DOHH2 (cell line): ENCODE data around the gene ENDOV.
"Not testable (repeated sequence)": the region's sequence is repeated elsewhere in the genome, so short reads cannot be mapped to it uniquely, and the experiment has no call there.

Experiments used
- H3F3A ChIP-seq: fragments of 200-600 bp; sonication (generic), shearing (Covaris generic); 2 replicates; pipeline ENCODE4 v1.6.0; 2016; ENCODE audit warnings: antibody characterized with exemption, mild to moderate bottlenecking; ENCODE audit not compliant: control insufficient read depth, insufficient read depth
- H3K27ac ChIP-seq: fragments of 200-600 bp; sonication (generic); 2 replicates; pipeline ENCODE4 v1.5.1; 2014; ENCODE audit warnings: low read depth, mild to moderate bottlenecking, low read length, moderate library complexity
- H3K27me3 ChIP-seq: fragments of 200-600 bp; sonication (generic); 2 replicates; pipeline ENCODE4 v1.6.1; 2014; ENCODE audit warnings: mild to moderate bottlenecking, low read length, mixed read lengths; ENCODE audit not compliant: control insufficient read depth
- H3K36me3 ChIP-seq: fragments of 200-600 bp; sonication (generic); 2 replicates; pipeline ENCODE4 v1.6.1; 2014; ENCODE audit warnings: mild to moderate bottlenecking, low read length, moderate library complexity, mixed read lengths; ENCODE audit not compliant: control insufficient read depth
- H3K4me1 ChIP-seq: fragments of 200-600 bp; sonication (generic); 2 replicates; pipeline ENCODE4 v1.6.1; 2014; ENCODE audit warnings: mild to moderate bottlenecking, low read length, mixed read lengths; ENCODE audit not compliant: control insufficient read depth
- H3K4me2 ChIP-seq: fragments of 200-600 bp; sonication (generic); 2 replicates; pipeline ENCODE4 v1.6.0; 2014; ENCODE audit warnings: mild to moderate bottlenecking, low read length, moderate library complexity
- H3K4me3 ChIP-seq: fragments of 200-600 bp; sonication (generic); 2 replicates; pipeline ENCODE4 v1.5.1; 2014; ENCODE audit warnings: mild to moderate bottlenecking, low read length, mixed read lengths
- H3K79me2 ChIP-seq: fragments of 200-600 bp; sonication (generic); 2 replicates; pipeline ENCODE4 v1.6.1; 2014; ENCODE audit warnings: mild to moderate bottlenecking, low read length, mixed read lengths; ENCODE audit not compliant: control insufficient read depth
- H3K9me2 ChIP-seq: fragments of 200-600 bp; sonication (generic); replicated peaks from 2 replicates; pipeline ENCODE4 v1.6.1; 2014; ENCODE audit warnings: mild to moderate bottlenecking, low read length, mixed read lengths; ENCODE audit not compliant: control insufficient read depth
- H3K9me3 ChIP-seq: fragments of 200-600 bp; sonication (generic); 2 replicates; pipeline ENCODE4 v1.6.1; 2014; ENCODE audit warnings: antibody characterized with exemption, low read length, mixed read lengths; ENCODE audit not compliant: control insufficient read depth, insufficient read depth
- H4K20me1 ChIP-seq: fragments of 200-600 bp; sonication (generic); 2 replicates; pipeline ENCODE4 v1.6.0; 2014; ENCODE audit warnings: low read depth, mild to moderate bottlenecking, antibody characterized with exemption, low read length, moderate library complexity; ENCODE audit not compliant: control insufficient read depth, insufficient read depth
- EZH2phosphoT487 ChIP-seq: fragments of 200-600 bp; sonication (generic); IDR thresholded peaks from 2 replicates; pipeline ENCODE4 v1.6.1; 2017; ENCODE audit warnings: borderline replicate concordance, mild to moderate bottlenecking, antibody characterized with exemption, low read length, moderate library complexity, mixed read lengths
- TF ChIP-seq, protein P1 (sequence below): fragments of 200-600 bp; sonication (generic); IDR thresholded peaks from one replicate; pipeline ENCODE4 v1.5.1; 2014; ENCODE audit warnings: antibody characterized with exemption, mild to moderate bottlenecking, low read depth, low read length; ENCODE audit not compliant: poor library complexity, severe bottlenecking

ENDOV gene

GRCh38 chr17:80402959-80403358, 12.0 kb upstream of the ENDOV start:
- Histone ChIP-seq H3K36me3 (no peaks in the 10 kb centered on the region), H3K4me2 (no peak overlapping the region), H4K20me1 (no peaks in the 10 kb centered on the region), H3K4me3 (no peak overlapping the region), H3K27me3 (no peaks in the 10 kb centered on the region), H3K79me2 (no peaks in the 10 kb centered on the region), H3K9me3 (no peaks in the 10 kb centered on the region), H3K4me1 (no peaks in the 10 kb centered on the region; the same call in 1 of the 2 replicates), H3K9me2 (no peaks in the 10 kb centered on the region), H3K27ac (no peak overlapping the region), H3F3A (no peaks in the 10 kb centered on the region)
- TF ChIP-seq, protein P1, sequence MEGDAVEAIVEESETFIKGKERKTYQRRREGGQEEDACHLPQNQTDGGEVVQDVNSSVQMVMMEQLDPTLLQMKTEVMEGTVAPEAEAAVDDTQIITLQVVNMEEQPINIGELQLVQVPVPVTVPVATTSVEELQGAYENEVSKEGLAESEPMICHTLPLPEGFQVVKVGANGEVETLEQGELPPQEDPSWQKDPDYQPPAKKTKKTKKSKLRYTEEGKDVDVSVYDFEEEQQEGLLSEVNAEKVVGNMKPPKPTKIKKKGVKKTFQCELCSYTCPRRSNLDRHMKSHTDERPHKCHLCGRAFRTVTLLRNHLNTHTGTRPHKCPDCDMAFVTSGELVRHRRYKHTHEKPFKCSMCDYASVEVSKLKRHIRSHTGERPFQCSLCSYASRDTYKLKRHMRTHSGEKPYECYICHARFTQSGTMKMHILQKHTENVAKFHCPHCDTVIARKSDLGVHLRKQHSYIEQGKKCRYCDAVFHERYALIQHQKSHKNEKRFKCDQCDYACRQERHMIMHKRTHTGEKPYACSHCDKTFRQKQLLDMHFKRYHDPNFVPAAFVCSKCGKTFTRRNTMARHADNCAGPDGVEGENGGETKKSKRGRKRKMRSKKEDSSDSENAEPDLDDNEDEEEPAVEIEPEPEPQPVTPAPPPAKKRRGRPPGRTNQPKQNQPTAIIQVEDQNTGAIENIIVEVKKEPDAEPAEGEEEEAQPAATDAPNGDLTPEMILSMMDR, result no peak
- no peak for TF ChIP-seq EZH2phosphoT487

DNA sequence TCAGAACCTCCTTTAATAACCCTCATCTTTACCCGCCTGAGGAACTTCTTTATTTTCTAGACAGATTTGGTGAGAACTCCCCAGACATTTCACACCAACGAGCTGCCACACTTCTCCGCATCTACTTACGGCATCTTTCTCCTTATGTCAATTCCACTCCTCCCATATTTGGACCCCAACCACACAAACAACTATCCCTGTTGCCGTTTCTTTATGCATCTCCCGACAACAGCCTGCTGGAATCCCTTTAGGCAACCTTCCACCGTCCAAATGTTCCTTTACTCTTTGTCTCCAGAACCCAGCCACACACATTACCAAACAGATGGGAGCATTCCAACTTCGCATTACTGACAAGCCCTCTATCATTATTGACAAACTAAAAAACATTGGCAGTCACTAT, 8.8 kb upstream of the ENDOV start:
- H3F3A ChIP-seq, result no peaks in the 10 kb centered on the region
- no peak overlapping the region for H3K4me2 ChIP-seq
- TF ChIP-seq, protein P1, result no peak
- TF ChIP-seq EZH2phosphoT487, result no peak
- no peaks in the 10 kb centered on the region for H4K20me1 ChIP-seq
- H3K4me1 ChIP-seq, result no peaks in the 10 kb centered on the region
- no peak overlapping the region for H3K27ac ChIP-seq
- no peaks in the 10 kb centered on the region for H3K79me2 ChIP-seq
- no peak overlapping the region for H3K4me3 ChIP-seq
- no peaks in the 10 kb centered on the region for H3K36me3 ChIP-seq
- H3K9me2 ChIP-seq, result no peaks in the 10 kb centered on the region
- H3K27me3 ChIP-seq, result peaks cover 4% of the 10 kb centered on the region; the same call in 1 of the 2 replicates
- no peaks in the 10 kb centered on the region for H3K9me3 ChIP-seq

DNA sequence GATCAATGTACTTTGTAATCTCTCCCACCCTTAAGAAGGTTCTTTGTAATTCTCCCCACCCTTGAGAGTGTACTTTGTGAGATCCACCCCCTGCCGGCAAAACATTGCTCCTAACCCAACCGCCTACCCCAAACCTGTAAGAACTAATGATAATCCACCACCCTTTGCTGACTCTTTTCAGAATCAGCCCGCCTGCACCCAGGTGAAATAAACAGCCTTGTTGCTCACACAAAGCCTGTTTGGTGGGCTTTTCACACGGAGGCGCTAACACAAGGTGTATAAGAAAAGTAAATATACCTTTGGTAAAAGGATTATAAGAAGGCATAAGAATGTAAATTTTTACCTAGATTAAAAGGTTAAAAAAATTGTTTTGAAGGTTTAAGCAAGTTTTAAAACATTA, 7.0 kb upstream of the ENDOV start:
- not testable (repeated sequence) for H3K36me3 ChIP-seq, H3K27me3 ChIP-seq, H3K79me2 ChIP-seq, H3K4me1 ChIP-seq, H3K4me3 ChIP-seq, H4K20me1 ChIP-seq, H3K4me2 ChIP-seq, H3F3A ChIP-seq, H3K27ac ChIP-seq, H3K9me3 ChIP-seq, H3K9me2 ChIP-seq

DNA sequence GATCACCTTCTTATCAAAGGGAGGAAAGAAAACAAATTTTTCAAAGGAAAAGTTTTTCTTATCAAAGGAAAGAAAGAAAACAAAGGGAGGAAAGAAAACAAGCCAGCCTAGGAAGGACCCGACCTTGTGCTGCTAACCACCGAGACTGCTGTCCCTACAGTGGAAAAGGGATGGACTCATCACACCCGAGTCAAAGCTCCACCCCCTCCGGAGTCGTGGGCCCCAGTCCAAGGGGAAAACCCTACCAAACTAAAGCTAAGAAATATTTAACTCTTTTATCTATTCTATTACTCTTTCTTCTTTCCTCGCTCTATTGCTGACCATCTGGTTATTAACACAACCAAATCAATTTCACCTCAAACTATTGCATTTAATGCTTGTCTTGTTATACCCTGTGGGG, 6.1 kb upstream of the ENDOV start:
- H3K4me2 ChIP-seq, result no peak overlapping the region

More for the DNA sequence above, 6.1 kb upstream of the ENDOV start:
- no peaks in the 10 kb centered on the region for H3K4me1 ChIP-seq
- H3K27me3 ChIP-seq, result peaks cover 14% of the 10 kb centered on the region
- H3K4me3 ChIP-seq, result no peak overlapping the region
- H3F3A ChIP-seq, result no peaks in the 10 kb centered on the region
- no peaks in the 10 kb centered on the region for H3K79me2 ChIP-seq
- H3K27ac ChIP-seq, result no peak overlapping the region
- H4K20me1 ChIP-seq, result no peaks in the 10 kb centered on the region
- H3K36me3 ChIP-seq, result no peaks in the 10 kb centered on the region
- no peaks in the 10 kb centered on the region for H3K9me2 ChIP-seq
- TF ChIP-seq EZH2phosphoT487, result no peak
- TF ChIP-seq, protein P1, result no peak
- no peaks in the 10 kb centered on the region for H3K9me3 ChIP-seq
